Endothelial cell (in vitro differentiated cells): ENCODE measurements around the gene ARHGEF11. TPM values are rescaled to one million over a fixed set of nuclear protein-coding genes. Genes with fewer than 3 reads are reported as not detected.

Experiments
- DNase-seq: peaks from one replicate; pipeline ENCODE4 v3.0.0; 2021; ENCODE audit warnings: low spot score
- H3K27ac Mint-ChIP-seq: one replicate; pipeline ENCODE4 v1.8.0; 2021; ENCODE audit warnings: mixed read lengths, inconsistent platforms; ENCODE audit not compliant: unreplicated experiment
- H3K27me3 Mint-ChIP-seq: one replicate; pipeline ENCODE4 v1.8.0; 2021; ENCODE audit warnings: mild to moderate bottlenecking, moderate library complexity, mixed read lengths, inconsistent platforms; ENCODE audit not compliant: unreplicated experiment
- H3K36me3 Mint-ChIP-seq: one replicate; pipeline ENCODE4 v1.8.0; 2021; ENCODE audit warnings: mild to moderate bottlenecking, low read depth, mixed read lengths, inconsistent platforms; ENCODE audit not compliant: unreplicated experiment
- H3K4me1 Mint-ChIP-seq: one replicate; pipeline ENCODE4 v1.8.0; 2021; ENCODE audit warnings: mild to moderate bottlenecking, mixed read lengths, inconsistent platforms; ENCODE audit not compliant: unreplicated experiment
- H3K4me3 Mint-ChIP-seq: one replicate; pipeline ENCODE4 v1.8.0; 2021; ENCODE audit warnings: mild to moderate bottlenecking, mixed read lengths, inconsistent platforms; ENCODE audit not compliant: unreplicated experiment
- H3K9me3 Mint-ChIP-seq: one replicate; pipeline ENCODE4 v1.8.0; 2021; ENCODE audit warnings: mixed read lengths, inconsistent platforms; ENCODE audit not compliant: unreplicated experiment
- CTCF ChIP-seq: fragments of 200-600 bp; sonication (generic); IDR thresholded peaks from one replicate; pipeline ENCODE4 v1.5.0; 2021; ENCODE audit warnings: antibody characterized with exemption; ENCODE audit not compliant: unreplicated experiment
- total RNA-seq: library from RNA; stranded (reverse); fragmentation: NEBNext Ultra II Directional; extraction: Animal tissue kit (Norgen Biotek cat#: 25700); gene quantifications from one replicate; pipeline ENCODE4 v1.2.1, GENCODE V29; 2021; ENCODE audit not compliant: unreplicated experiment

Gene ARHGEF11
- total RNA-seq, 1 donor from 2014 or later: 48.4 TPM

GRCh38 chr1:156931211-156931952, 114.2 kb downstream of the ARHGEF11 start:
- TF ChIP-seq CTCF: no peak
- H3K27me3 Mint-ChIP-seq: peaks cover 32% of the 10 kb centered on the region
- peaks cover 6% of the 10 kb centered on the region for H3K36me3 Mint-ChIP-seq
- H3K4me1 Mint-ChIP-seq: peaks cover 9% of the 10 kb centered on the region
- no peaks in the 10 kb centered on the region for H3K9me3 Mint-ChIP-seq
- peak overlapping the region; percentile 38 for H3K4me3 Mint-ChIP-seq
- no peak overlapping the region for H3K27ac Mint-ChIP-seq
- no peak for DNase-seq

GRCh38 chr1:156930483-156930882, 115.1 kb downstream of the ARHGEF11 start:
- Mint-ChIP-seq H3K27ac (no peak overlapping the region), H3K36me3 (peaks cover 6% of the 10 kb centered on the region), H3K4me3 (peak overlapping the region; percentile 38), H3K9me3 (no peaks in the 10 kb centered on the region), H3K4me1 (peaks cover 9% of the 10 kb centered on the region), H3K27me3 (peaks cover 39% of the 10 kb centered on the region)
- no peak for TF ChIP-seq CTCF
- no peak for DNase-seq

GRCh38 chr1:156929596-156930238, 115.8 kb downstream of the ARHGEF11 start:
- Mint-ChIP-seq H3K4me1 (peaks cover 9% of the 10 kb centered on the region), H3K9me3 (no peaks in the 10 kb centered on the region), H3K27ac (no peak overlapping the region), H3K4me3 (no peak overlapping the region), H3K27me3 (peaks cover 38% of the 10 kb centered on the region), H3K36me3 (peaks cover 6% of the 10 kb centered on the region)
- no peak for TF ChIP-seq CTCF
- no peak for DNase-seq

- Mint-ChIP-seq H3K4me1 (peaks cover 12% of the 10 kb centered on the region), H3K27me3 (peaks cover 42% of the 10 kb centered on the region), H3K27ac (peak overlapping the region; percentile 54), H3K36me3 (peaks cover 6% of the 10 kb centered on the region), H3K9me3 (no peaks in the 10 kb centered on the region), H3K4me3 (peak overlapping the region; percentile 76)
- peak; percentile 4 for TF ChIP-seq CTCF
- DNase-seq: no peak
Measured at GRCh38 chr1:156928043-156928602, 117.4 kb downstream of the ARHGEF11 start.
